HUES64 (cell line): ENCODE measurements around the gene ATAD2B.

Source experiments
- H3K27ac ChIP-seq: 2 replicates; pipeline ENCODE4 v1.7.0; 2013; ENCODE audit warnings: low read depth, low read length, inconsistent platforms
- H3K27me3 ChIP-seq: 2 replicates; pipeline ENCODE4 v1.6.1; 2013; ENCODE audit warnings: mild to moderate bottlenecking, low read length; ENCODE audit not compliant: insufficient read depth
- H3K36me3 ChIP-seq: 2 replicates; pipeline ENCODE4 v1.6.1; 2013; ENCODE audit warnings: mild to moderate bottlenecking, low read length; ENCODE audit not compliant: insufficient read depth
- H3K4me1 ChIP-seq: 2 replicates; pipeline ENCODE4 v1.6.1; 2013; ENCODE audit warnings: mild to moderate bottlenecking, low read length, moderate library complexity; ENCODE audit not compliant: insufficient read depth
- H3K4me3 ChIP-seq: 2 replicates; pipeline ENCODE4 v1.5.1; 2013; ENCODE audit warnings: mild to moderate bottlenecking, low read length, moderate library complexity
- H3K9ac ChIP-seq: 2 replicates; pipeline ENCODE4 v1.6.1; 2013; ENCODE audit warnings: mild to moderate bottlenecking, low read depth, low read length
- H3K9me3 ChIP-seq: 2 replicates; pipeline ENCODE4 v1.6.1; 2013; ENCODE audit warnings: low read depth, low read length; ENCODE audit not compliant: insufficient read depth
- WGBS: fragments of 150-250, 120-280 bp; methylation state at CpG from one replicate; pipeline ENCODE4 v1.1.7; 2013; ENCODE audit warnings: missing lambda C conversion rate; 5-methylcytosine and 5-hydroxymethylcytosine counted together

ATAD2B gene

GRCh38 chr2:23912054-23912453 is 14.9 kb downstream of the ATAD2B start:
- H3K36me3 ChIP-seq: no peaks in the 10 kb centered on the region
- 90% methylated on average over 3 of the region's 3 CpGs for WGBS
- H3K9ac ChIP-seq: no peak overlapping the region
- H3K27ac ChIP-seq: no peak overlapping the region
- H3K4me3 ChIP-seq: no peak overlapping the region
- peaks cover 10% of the 10 kb centered on the region for H3K4me1 ChIP-seq
- no peaks in the 10 kb centered on the region for H3K27me3 ChIP-seq
- H3K9me3 ChIP-seq: no peaks in the 10 kb centered on the region

DNA sequence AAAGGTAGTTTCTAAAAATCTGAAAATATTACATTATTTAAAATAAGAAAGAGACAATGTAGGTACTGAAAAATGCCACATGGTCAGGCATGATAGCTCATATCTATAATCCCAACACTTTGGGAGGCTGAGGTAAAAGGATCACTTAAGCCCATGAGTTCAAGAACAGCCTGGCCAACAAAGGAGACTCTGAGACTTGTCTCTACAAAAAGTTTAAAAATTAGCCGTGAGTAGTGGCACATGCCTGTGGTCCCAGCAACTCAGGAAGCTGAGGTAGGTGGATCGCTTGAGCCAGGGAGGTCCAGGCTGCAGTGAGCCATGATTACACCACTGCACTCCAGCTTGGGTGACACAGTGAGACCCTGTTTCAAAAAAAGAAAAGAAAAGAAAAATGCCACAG is 21.8 kb downstream of the ATAD2B start:
- H3K4me3 ChIP-seq: no peak overlapping the region
- no peaks in the 10 kb centered on the region for H3K9me3 ChIP-seq
- H3K4me1 ChIP-seq: peaks cover 11% of the 10 kb centered on the region; the same call in 1 of the 2 replicates
- H3K36me3 ChIP-seq: no peaks in the 10 kb centered on the region
- no peaks in the 10 kb centered on the region for H3K27me3 ChIP-seq
- 93% methylated on average over 2 of the region's 2 CpGs for WGBS
- H3K27ac ChIP-seq: no peak overlapping the region
- no peak overlapping the region for H3K9ac ChIP-seq

DNA sequence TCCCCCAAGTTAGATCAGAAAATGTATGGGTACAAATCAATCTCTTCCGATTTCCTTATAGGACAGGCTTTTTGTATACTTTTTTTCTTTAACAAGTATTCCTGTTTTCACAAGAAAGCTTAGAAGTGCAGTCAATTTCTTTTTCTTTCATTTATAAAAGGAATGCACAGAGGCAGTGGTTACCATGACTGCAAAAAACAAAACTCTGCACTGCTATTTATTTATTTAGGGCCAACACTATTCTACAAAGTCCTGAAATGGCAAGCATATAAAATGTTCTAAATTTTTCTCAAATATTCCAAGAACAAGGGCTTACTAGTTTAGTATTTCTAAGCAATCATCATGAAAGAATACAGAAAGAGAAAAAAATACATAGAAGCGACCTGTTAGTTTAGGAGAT is 22.2 kb downstream of the ATAD2B start:
- Histone ChIP-seq H3K4me1 (peaks cover 11% of the 10 kb centered on the region; the same call in 1 of the 2 replicates), H3K36me3 (no peaks in the 10 kb centered on the region), H3K9me3 (no peaks in the 10 kb centered on the region), H3K4me3 (no peak overlapping the region), H3K9ac (no peak overlapping the region), H3K27me3 (no peaks in the 10 kb centered on the region), H3K27ac (no peak overlapping the region)
- WGBS: 100% methylated on average over 1 of the region's 2 CpGs

DNA sequence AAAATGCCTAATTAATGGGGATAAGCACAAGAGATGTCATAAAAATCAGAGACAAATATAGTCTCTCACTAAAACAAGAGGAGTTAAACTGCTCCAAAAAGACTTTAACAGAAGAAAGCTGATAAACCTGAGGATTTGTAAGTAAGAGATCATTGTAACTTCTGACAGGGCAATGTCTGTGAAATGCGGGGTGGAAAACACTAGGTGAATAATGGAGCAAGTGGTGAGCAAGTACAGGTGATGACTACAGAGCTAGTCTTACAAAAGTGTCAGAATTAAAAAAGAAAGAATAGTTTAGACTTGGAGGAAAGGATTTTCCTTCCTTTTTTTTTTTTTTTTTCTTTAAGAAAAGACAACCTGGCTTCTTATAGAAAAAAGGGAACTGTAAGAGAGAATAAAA is 22.7 kb downstream of the ATAD2B start:
- no peaks in the 10 kb centered on the region for H3K27me3 ChIP-seq
- H3K4me3 ChIP-seq: no peak overlapping the region
- no peaks in the 10 kb centered on the region for H3K36me3 ChIP-seq
- WGBS: 83% methylated on average over 1 of the region's 1 CpG
- H3K27ac ChIP-seq: no peak overlapping the region
- peaks cover 11% of the 10 kb centered on the region; the same call in 1 of the 2 replicates for H3K4me1 ChIP-seq
- no peak overlapping the region for H3K9ac ChIP-seq
- H3K9me3 ChIP-seq: no peaks in the 10 kb centered on the region

GRCh38 chr2:23903034-23903433 is 23.9 kb downstream of the ATAD2B start:
- H3K36me3 ChIP-seq: no peaks in the 10 kb centered on the region
- H3K9me3 ChIP-seq: no peaks in the 10 kb centered on the region
- H3K9ac ChIP-seq: no peak overlapping the region
- WGBS: 93% methylated on average over 2 of the region's 2 CpGs
- H3K27ac ChIP-seq: no peak overlapping the region
- H3K4me3 ChIP-seq: no peak overlapping the region
- H3K4me1 ChIP-seq: peaks cover 11% of the 10 kb centered on the region; the same call in 1 of the 2 replicates
- H3K27me3 ChIP-seq: no peaks in the 10 kb centered on the region

DNA sequence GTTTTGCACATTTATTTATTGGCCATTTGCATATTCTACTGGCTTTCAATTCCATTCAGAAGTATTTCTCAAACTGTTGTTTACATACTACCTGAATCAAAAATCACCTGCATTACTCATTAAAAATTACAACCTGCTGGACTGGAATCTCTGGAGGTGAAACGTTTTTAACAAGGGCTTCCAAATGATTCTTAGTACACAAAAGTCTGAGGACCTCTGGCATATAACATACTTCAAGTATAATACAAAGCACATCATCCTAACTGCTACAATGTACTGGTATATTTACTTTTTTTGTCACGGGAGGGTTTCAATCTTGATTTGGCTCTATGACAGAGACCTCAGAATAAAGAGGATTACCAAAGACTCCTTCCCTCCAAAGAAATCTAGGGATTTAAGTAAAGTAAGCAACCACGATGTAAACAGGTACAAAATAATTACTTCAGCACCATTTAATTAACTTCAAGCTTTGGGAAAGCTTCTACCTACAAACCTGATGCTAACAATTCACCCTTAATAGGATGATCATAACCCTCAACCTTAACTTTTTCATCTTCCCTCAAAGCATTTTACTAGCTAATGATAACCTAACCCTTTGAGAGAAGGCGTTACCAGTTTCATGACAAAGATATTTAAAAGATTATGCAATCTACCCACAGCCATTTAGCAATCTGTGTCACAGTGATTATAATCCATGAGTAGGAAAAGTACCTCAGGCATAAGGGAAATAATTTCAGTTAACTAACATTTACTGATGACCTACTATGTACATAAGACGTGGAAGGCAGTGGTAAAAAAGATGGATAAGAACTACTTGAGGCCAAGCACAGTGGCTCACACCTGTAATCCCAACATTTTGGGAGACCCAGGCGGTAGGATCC is 24.7 kb downstream of the ATAD2B start:
- no peak overlapping the region for H3K9ac ChIP-seq
- H3K4me1 ChIP-seq: peaks cover 11% of the 10 kb centered on the region; the same call in 1 of the 2 replicates
- no peak overlapping the region for H3K27ac ChIP-seq
- no peaks in the 10 kb centered on the region for H3K27me3 ChIP-seq
- no peak overlapping the region for H3K4me3 ChIP-seq
- no peaks in the 10 kb centered on the region for H3K36me3 ChIP-seq
- 0 out of 2 replicates have a peak, but pooled peaks cover 3% of the 10 kb centered on the region for H3K9me3 ChIP-seq
- 96% methylated on average over 6 of the region's 6 CpGs for WGBS

DNA sequence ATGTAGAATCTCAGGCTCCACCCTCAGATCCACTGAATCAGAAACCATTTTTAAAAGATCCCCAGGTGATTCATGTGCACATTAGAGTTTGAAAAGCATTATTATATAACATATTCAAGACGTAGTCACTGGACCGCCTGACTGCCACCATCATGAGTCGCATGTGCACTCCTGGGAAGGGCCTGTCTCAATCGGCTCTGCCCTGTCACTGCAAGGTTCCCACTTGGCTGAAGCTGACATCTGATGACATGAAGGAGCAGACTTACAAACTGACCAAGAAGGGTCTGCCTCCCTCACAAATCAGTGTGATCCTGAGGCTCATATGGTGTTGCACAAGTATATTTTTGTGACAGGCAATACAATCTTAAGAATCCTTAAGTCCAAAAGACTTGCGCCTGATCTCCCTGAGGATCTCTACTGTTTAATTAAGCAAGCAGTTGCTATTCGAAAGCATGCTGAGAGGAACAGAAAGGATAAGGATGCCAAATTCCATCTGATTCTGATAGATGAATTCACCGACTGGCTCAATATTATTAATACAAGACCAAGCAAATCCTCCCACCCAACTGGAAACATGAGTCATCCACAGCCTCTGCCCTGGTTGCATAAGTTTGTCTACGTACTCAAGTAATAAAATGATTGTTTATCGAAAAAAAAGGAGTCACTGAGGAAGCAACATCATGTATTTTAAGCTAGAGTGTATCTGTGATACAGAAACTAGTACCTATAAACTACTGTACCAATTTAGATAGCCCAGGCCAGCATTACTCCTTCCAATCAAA is 26.2 kb downstream of the ATAD2B start:
- no peaks in the 10 kb centered on the region for H3K27me3 ChIP-seq
- H3K27ac ChIP-seq: no peak overlapping the region
- WGBS: 92% methylated on average over 9 of the region's 9 CpGs
- no peaks in the 10 kb centered on the region for H3K36me3 ChIP-seq
- no peak overlapping the region for H3K9ac ChIP-seq
- H3K9me3 ChIP-seq: 0 out of 2 replicates have a peak, but pooled peaks cover 3% of the 10 kb centered on the region
- no peak overlapping the region for H3K4me3 ChIP-seq
- peaks cover 11% of the 10 kb centered on the region; the same call in 1 of the 2 replicates for H3K4me1 ChIP-seq

DNA sequence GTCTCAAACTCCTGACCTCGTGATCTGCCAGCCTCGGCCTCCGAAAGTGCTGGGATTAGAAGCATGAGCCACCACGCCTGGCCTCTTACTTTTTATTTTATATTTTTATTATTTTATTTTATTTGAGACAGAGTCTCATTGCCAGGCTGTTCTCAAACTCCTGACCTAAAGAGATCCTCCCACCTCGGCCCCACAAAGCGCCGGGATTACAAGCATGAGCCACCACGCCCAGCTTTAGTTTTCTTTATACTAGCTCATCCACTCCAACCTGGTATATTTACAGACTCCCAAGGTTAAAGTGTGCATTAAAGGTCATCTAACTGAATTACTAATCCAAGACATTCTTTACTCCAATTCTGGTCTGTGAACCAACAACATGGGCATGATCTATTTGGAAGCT is 26.8 kb downstream of the ATAD2B start:
- no peaks in the 10 kb centered on the region for H3K27me3 ChIP-seq
- H3K9me3 ChIP-seq: 0 out of 2 replicates have a peak, but pooled peaks cover 3% of the 10 kb centered on the region
- H3K4me1 ChIP-seq: peaks cover 6% of the 10 kb centered on the region; the same call in 1 of the 2 replicates
- no peak overlapping the region for H3K4me3 ChIP-seq
- H3K9ac ChIP-seq: no peak overlapping the region
- no peaks in the 10 kb centered on the region for H3K36me3 ChIP-seq
- 98% methylated on average over 7 of the region's 8 CpGs for WGBS
- H3K27ac ChIP-seq: no peak overlapping the region

DNA sequence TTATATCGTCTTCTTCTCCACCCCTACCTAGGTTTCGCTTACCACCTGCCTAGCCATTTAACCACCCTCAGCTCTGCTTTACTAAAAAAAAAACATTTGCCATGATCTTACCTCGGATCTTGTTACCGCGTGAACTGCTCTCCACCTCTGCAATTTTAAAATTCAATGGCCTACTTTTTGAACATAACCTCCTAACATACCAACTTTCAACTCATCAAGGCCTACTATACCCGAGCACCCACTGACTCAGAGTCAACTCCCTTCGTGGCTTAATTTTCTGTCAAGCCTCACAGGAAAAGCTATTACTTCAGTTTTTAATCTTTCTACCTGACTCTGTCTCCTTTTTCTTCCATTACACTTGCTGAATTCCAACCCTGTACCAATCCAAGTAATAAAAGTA is 55.7 kb downstream of the ATAD2B start:
- H3K36me3 ChIP-seq: peaks cover 69% of the 10 kb centered on the region
- 95% methylated on average over 7 of the region's 7 CpGs for WGBS

GRCh38 chr2:23867449-23867848 is 59.5 kb downstream of the ATAD2B start:
- Histone ChIP-seq H3K36me3 (peaks cover 60% of the 10 kb centered on the region), H3K4me1 (peaks cover 14% of the 10 kb centered on the region), H3K9me3 (no peaks in the 10 kb centered on the region), H3K27me3 (no peaks in the 10 kb centered on the region), H3K9ac (no peak overlapping the region), H3K27ac (no peak overlapping the region), H3K4me3 (no peak overlapping the region)
- 97% methylated on average over 2 of the region's 2 CpGs for WGBS

More for the DNA sequence above, 55.7 kb downstream of the ATAD2B start:
- no peaks in the 10 kb centered on the region for H3K9me3 ChIP-seq
- no peak overlapping the region for H3K9ac ChIP-seq
- H3K27ac ChIP-seq: no peak overlapping the region
- no peak overlapping the region for H3K4me3 ChIP-seq
- H3K4me1 ChIP-seq: no peaks in the 10 kb centered on the region
- no peaks in the 10 kb centered on the region for H3K27me3 ChIP-seq
